Natural killer cell (primary cell): ENCODE results near the gene ZIC1. TPM values are rescaled to one million over a fixed set of nuclear protein-coding genes. Genes with fewer than 3 reads are reported as not detected.

Experiments used
- ATAC-seq, 3 donors: fragments of 150-1000 bp in 2 of 3; fragments of 200-7000 bp in 1 of 3; cut with Tn5 transposase; 1 replicate in 1 of 3; 2 replicates in 2 of 3; pipeline ENCODE4 v1.10.0; 2021; ENCODE audit warnings: mild to moderate bottlenecking in 2 of 3, moderate library complexity in 2 of 3
- DNase-seq, 2 donors: peaks; one replicate each; pipeline versions ENCODE4 v3.0.0 to v3.0.0-alpha.2; 2013 to 2021; ENCODE audit warnings: mixed read lengths in 1 of 2
- H3K27ac ChIP-seq: one replicate; pipeline ENCODE4 v1.5.1; 2013; ENCODE audit warnings: mild to moderate bottlenecking, low read length
- H3K27me3 ChIP-seq: one replicate; pipeline ENCODE4 v1.6.1; 2013; ENCODE audit warnings: low read length; ENCODE audit not compliant: control insufficient read depth, insufficient read depth
- H3K36me3 ChIP-seq: one replicate; pipeline ENCODE4 v1.6.1; 2013; ENCODE audit warnings: low read length; ENCODE audit not compliant: control insufficient read depth, insufficient read depth
- H3K4me1 ChIP-seq: one replicate; pipeline ENCODE4 v1.6.1; 2013; ENCODE audit warnings: low read length; ENCODE audit not compliant: control insufficient read depth, insufficient read depth
- H3K4me3 ChIP-seq: one replicate; pipeline ENCODE4 v1.5.1; 2013; ENCODE audit warnings: low read length
- H3K9me3 ChIP-seq: one replicate; pipeline ENCODE4 v1.6.1; 2013; ENCODE audit warnings: low read length; ENCODE audit not compliant: control insufficient read depth, insufficient read depth
- H3K27ac Mint-ChIP-seq, 2 donors: one replicate each; pipeline ENCODE4 v1.8.0; 2022; ENCODE audit warnings: mild to moderate bottlenecking in 2 of 2, mixed read lengths in 2 of 2, moderate library complexity in 1 of 2
- H3K27me3 Mint-ChIP-seq, 2 donors: one replicate each; pipeline ENCODE4 v1.8.0; 2022; ENCODE audit warnings: low read depth in 2 of 2, mixed read lengths in 2 of 2
- H3K36me3 Mint-ChIP-seq: one replicate; pipeline ENCODE4 v1.8.0; 2022; ENCODE audit warnings: mixed read lengths
- H3K4me1 Mint-ChIP-seq, 2 donors: one replicate each; pipeline ENCODE4 v1.8.0; 2022; ENCODE audit warnings: mixed read lengths in 2 of 2
- H3K4me3 Mint-ChIP-seq: one replicate; pipeline ENCODE4 v1.8.0; 2022; ENCODE audit warnings: mild to moderate bottlenecking, moderate library complexity, mixed read lengths
- H3K9me3 Mint-ChIP-seq, 2 donors: one replicate each; pipeline ENCODE4 v1.8.0; 2022; ENCODE audit warnings: mixed read lengths in 2 of 2
- WGBS: methylation state at CpG from one replicate; pipeline ENCODE4 v1.1.7; 2013; ENCODE audit warnings: missing lambda C conversion rate; ENCODE audit not compliant: insufficient coverage; 5-methylcytosine and 5-hydroxymethylcytosine counted together
- intact Hi-C: fragments of 100-400 bp; cut with micrococcal nuclease; formaldehyde crosslinking; loops from one replicate; pipeline ENCODE4 v1.14.2; 2022
- total RNA-seq, 4 donors: library from RNA; stranded (reverse); fragments of 120-200 nt in 1 of 4; gene quantifications; one replicate each; pipeline versions ENCODE4 v1.2.3 to v1.2.4, GENCODE V29; 2013 to 2022
- TF ChIP-seq, protein P1 (sequence below): fragments of 200-600 bp; IDR thresholded peaks from one replicate; pipeline ENCODE4 v1.8.0; 2022; ENCODE audit warnings: antibody characterized with exemption

Gene ZIC1
- total RNA-seq, 3 donors from 2014 or later (not counting 1 experiment from before 2014, with no cell fraction given): not detected

DNA sequence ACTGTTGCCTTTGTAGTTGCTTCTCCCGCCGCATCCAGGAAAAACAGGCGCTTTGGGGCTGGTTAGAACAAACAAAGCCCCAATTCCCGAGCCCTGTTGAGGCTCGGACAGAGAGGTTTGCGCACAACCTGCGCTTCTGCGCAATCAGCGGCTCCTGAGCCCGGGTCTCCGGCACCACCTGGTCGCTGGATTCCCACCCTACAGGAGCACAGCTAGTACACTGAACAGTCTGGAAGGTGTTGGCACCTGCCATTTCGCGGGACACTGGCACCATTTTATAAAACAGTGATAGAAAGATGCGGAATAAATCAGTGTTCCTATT lies 16.6 kb upstream of the ZIC1 start:
- H3K4me3 Mint-ChIP-seq: no peak overlapping the region
- Histone ChIP-seq H3K4me1 (no peaks in the 10 kb centered on the region), H3K4me3 (no peak overlapping the region), H3K27ac (no peak overlapping the region), H3K36me3 (no peaks in the 10 kb centered on the region), H3K9me3 (peaks cover 42% of the 10 kb centered on the region), H3K27me3 (peaks cover 57% of the 10 kb centered on the region)
- intact Hi-C loops: no loop called here
- no peak overlapping the region for H3K27ac Mint-ChIP-seq
- peaks cover 0 to 5% of the 10 kb centered on the region in 2 donors for H3K4me1 Mint-ChIP-seq
- DNase-seq: no peak
- no peak for ATAC-seq
- peaks cover 19% of the 10 kb centered on the region for H3K36me3 Mint-ChIP-seq
- 8% methylated on average over 15 of the region's 15 CpGs for WGBS
- H3K9me3 Mint-ChIP-seq: peaks cover 0 to under 1% of the 10 kb centered on the region in 2 donors
- TF ChIP-seq, protein P1, sequence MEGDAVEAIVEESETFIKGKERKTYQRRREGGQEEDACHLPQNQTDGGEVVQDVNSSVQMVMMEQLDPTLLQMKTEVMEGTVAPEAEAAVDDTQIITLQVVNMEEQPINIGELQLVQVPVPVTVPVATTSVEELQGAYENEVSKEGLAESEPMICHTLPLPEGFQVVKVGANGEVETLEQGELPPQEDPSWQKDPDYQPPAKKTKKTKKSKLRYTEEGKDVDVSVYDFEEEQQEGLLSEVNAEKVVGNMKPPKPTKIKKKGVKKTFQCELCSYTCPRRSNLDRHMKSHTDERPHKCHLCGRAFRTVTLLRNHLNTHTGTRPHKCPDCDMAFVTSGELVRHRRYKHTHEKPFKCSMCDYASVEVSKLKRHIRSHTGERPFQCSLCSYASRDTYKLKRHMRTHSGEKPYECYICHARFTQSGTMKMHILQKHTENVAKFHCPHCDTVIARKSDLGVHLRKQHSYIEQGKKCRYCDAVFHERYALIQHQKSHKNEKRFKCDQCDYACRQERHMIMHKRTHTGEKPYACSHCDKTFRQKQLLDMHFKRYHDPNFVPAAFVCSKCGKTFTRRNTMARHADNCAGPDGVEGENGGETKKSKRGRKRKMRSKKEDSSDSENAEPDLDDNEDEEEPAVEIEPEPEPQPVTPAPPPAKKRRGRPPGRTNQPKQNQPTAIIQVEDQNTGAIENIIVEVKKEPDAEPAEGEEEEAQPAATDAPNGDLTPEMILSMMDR: no peak
- H3K27me3 Mint-ChIP-seq: peaks cover 63 to 67% of the 10 kb centered on the region in 2 donors

DNA sequence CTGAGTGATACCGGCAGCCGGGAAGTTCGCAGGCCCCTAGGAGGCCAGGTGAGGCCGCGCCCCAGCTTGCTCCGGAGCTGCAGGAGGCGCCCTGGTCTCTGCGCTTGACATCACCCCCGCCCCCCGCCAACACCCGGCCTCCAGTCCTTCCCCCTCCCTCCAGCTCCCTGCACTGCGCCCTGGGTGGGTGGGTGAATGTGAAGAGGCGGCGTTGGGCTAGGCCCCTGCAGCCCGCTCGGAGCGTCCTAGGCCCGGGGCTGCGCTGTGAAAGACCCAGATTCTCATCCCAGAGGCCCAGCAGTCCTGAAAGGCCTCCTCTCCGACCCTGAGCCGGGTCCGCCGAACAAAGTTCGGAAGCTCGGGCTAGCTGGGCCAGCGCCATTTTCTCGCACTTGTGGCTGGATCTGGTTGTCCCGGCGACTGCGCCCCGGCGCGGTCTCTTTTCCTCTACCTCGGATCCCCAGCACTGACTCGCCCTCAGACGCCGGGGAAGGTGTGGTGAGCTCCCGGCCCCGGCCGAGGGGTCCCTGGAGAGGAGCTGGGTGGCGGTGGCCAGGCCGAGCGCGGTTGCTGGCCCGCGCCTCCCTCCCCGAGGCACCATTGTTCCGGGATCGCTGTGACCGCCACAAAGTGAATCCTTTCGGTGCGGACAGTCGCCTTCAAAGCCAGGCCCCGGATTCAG lies 15.8 kb upstream of the ZIC1 start:
- no peak overlapping the region for H3K4me3 ChIP-seq
- no peak for ATAC-seq
- peaks cover 0 to 3% of the 10 kb centered on the region in 2 donors for H3K9me3 Mint-ChIP-seq

DNA sequence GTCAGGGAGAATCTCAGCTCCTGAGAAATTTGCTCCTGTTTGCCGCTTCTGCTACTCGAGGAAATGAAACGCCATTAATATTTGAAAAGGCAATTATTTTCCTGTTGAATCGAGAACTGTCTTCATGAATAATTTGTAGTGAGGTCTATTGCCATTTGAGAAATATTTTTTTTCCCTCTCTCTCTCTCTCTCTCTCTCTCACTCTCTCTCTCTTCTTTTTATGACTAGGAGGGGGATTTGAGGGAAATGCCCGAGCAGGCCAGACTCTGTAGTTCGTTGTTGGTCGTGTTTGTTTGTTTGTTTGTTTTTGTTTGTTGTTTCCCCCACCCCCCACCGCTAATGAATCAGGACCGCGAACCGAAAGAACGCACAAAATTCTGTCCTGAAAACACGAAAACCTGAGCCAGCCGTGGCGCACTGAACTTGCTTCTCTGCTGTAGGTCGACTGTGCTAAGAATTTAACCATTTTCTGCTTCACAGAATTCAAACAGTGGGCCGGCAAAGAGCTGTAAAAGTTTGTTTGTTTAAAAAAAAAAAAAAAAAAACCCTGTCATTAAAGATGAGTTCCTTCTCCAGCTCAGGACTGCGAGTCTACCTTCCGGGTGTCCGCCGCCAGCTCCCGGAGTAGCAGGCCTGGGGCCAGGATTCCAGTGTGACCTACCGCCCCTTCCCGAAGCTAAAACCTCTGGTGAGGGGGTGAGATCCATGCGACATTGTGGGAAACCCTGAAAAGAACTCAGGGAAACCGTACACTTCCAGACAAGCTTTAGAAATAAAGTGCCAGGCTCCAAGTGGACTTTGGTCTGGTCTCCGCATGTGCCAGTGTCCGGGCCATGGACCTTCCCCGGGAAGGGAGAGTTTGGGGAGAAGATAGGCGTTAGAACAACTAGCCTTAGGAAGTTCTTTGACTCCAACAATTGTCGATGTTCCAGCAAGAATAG lies 15.0 kb upstream of the ZIC1 start:
- Histone ChIP-seq H3K4me1 (no peaks in the 10 kb centered on the region), H3K27me3 (peaks cover 65% of the 10 kb centered on the region), H3K4me3 (no peak overlapping the region), H3K27ac (no peak overlapping the region), H3K36me3 (no peaks in the 10 kb centered on the region), H3K9me3 (peaks cover 47% of the 10 kb centered on the region)
- Mint-ChIP-seq H3K27me3 (peaks cover 55 to 63% of the 10 kb centered on the region in 2 donors), H3K4me1 (peaks cover 0 to 5% of the 10 kb centered on the region in 2 donors), H3K9me3 (peaks cover 2 to 3% of the 10 kb centered on the region in 2 donors), H3K36me3 (peaks cover 13% of the 10 kb centered on the region), H3K27ac (no peak overlapping the region), H3K4me3 (no peak overlapping the region)
- ATAC-seq (no peak), DNase-seq (no peak)
- intact Hi-C loops: no loop called here
- 7% methylated on average over 27 of the region's 31 CpGs for WGBS
- TF ChIP-seq, protein P1: no peak

More for the DNA sequence above, 15.8 kb upstream of the ZIC1 start:
- H3K9me3 ChIP-seq: peaks cover 45% of the 10 kb centered on the region
- Mint-ChIP-seq H3K4me3 (no peak overlapping the region), H3K27me3 (peaks cover 59 to 67% of the 10 kb centered on the region in 2 donors), H3K36me3 (peaks cover 14% of the 10 kb centered on the region), H3K27ac (no peak overlapping the region), H3K4me1 (peaks cover 0 to 5% of the 10 kb centered on the region in 2 donors)
- H3K27ac ChIP-seq: no peak overlapping the region
- H3K4me1 ChIP-seq: no peaks in the 10 kb centered on the region
- 13% methylated on average over 51 of the region's 54 CpGs for WGBS
- TF ChIP-seq, protein P1: no peak
- H3K27me3 ChIP-seq: peaks cover 58% of the 10 kb centered on the region
- DNase-seq: no peak
- intact Hi-C loops: no loop called here
- H3K36me3 ChIP-seq: no peaks in the 10 kb centered on the region
